Superior temporal gyrus (tissue), 1 donor: ENCODE data around the gene NUP62.
"Not testable (repeated sequence)": the region's sequence is repeated elsewhere in the genome, so short reads cannot be mapped to it uniquely, and the experiment has no call there.

Experiments
- DNase-seq: peaks from one replicate; pipeline ENCODE4 v3.0.0-alpha.2; 2016; ENCODE audit errors: extremely low spot score

Gene NUP62

DNA sequence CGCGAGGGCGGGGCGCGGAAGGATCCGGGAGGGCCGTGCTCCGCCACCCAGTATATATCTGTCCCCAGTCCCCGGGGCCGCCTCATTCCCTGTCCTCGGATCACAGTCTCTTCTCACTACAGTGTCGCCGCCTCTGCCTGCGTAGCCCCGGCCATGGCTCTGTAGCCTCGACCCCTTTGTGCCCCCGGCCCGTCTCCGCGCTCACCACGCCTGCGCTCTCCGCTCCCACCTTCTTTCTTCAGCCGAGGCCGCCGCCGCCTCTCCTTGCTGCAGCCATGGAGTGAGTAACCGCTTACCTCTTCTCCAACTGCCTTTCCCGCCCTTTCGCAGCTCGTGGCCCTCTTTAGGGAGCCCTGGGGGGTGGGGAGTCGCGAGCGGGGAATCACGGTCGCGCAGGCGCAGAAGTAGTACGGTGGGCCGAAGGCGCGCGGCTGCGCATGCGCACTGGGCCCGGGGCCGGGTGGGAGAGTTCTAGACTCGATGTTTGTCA is at the start of gene NUP62, which contains the start of gene ATF5:
TSS of gene NUP62 (minus strand) at position 384 of the 490 bp plus-strand sequence. CDS start 19,697 bp downstream, outside the sequence.
TSS of gene ATF5 (plus strand) at position 85 of the 490 bp plus-strand sequence. CDS start 1,646 bp downstream, outside the sequence.
- no peak for DNase-seq

DNA sequence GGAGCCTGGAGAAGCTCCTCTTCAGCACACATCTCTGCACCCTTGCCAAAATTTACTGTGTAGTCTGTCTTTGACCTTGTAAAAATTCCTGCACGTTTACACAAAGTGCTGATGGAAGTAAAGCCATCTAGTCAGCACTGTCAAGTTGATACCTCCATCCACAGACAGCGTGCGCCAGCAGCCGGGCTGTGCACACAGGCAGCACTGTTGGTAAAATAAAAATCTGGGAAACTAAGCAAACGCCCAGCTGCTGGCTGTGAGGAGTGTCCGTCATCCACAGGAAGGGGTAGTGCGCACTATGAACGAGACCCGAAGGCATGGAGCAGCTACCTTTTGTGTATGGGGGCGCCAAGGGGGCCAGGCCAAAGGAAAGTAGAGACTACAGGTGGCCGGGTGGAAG is 49.0 kb upstream of the NUP62 start:
- no peak for DNase-seq

DNA sequence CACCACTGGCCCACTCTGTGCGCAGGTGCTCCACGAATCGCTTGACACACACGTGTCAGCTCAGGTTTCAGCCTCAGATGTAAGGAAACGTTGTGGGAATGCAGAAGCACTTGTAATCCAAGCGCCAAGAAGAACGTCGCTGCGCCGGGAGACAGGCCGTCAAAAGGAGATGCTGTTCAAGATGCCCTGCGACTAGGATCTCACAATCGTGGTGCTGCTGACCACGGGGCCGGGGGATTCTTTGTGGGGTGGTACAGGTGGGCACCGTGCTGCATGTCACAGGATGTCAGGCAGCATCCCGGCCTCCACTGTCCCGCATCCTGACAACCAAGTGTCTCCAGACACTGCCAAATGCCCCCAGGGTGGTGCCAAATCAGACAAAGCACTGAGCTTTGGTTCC is 48.6 kb upstream of the NUP62 start:
- no peak for DNase-seq

DNA sequence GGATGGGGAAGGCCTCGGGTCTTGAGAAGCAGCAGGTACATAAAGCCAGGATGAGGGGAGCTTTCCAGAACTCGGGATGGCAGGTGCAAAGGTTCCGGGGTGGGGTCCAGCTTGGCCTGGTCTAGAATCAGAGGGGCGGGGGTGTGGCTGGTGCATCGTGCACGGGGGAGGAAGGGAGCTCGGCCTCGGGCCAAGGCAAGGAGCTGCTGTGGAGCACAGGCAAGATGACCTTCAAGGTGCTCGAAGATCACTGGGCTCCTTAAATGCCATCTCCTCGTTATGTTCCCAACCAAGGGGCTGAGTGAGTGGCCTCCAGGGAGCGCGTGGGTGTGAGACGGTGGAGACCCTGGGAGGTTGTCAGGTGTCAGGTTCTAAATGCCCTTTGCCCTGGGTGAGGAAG is 47.8 kb upstream of the NUP62 start:
- no peak for DNase-seq

- DNase-seq, result no peak
These were observed 47.2 kb upstream of the NUP62 start for GRCh38 chr19:49976496-49976895.

DNA sequence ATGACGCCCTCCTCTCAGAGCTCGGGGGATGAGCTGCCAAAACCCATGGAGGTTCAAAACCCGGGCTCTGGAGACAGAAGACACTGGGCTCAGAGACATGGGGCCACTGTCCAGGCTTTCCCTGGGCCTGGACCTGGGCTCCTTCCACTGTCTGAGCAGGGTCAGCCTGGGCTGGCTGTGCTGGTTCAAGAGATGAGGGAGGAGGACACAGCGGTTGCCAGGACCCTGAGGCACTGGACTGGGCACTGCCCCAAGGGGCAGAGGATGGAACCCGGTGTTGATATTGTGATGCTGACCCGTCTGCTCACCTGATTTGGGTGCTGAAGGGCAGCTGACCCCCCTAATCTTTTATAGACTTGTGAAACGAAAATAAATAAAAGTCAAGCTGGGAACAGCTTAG is 45.7 kb upstream of the NUP62 start:
- DNase-seq, result no peak

DNA sequence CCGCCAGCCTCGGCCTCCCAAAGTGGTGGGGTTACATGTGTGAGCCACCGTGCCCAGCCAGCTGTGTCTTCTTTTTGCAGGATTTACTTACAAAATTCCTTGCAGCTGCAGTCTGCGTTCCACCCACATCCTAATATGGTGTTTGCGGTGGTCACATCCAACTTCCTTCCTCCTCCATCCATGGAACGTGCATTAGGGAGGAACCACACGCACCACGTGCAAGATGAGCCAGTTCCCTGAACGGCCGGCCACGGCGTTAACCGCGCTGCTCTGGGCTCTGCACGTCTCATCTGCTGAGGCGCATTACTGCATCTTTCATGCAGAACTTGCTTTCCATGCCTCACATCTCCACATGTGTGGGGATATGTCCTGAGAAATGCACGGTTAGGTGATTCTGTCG is 44.7 kb upstream of the NUP62 start:
- no peak for DNase-seq

DNA sequence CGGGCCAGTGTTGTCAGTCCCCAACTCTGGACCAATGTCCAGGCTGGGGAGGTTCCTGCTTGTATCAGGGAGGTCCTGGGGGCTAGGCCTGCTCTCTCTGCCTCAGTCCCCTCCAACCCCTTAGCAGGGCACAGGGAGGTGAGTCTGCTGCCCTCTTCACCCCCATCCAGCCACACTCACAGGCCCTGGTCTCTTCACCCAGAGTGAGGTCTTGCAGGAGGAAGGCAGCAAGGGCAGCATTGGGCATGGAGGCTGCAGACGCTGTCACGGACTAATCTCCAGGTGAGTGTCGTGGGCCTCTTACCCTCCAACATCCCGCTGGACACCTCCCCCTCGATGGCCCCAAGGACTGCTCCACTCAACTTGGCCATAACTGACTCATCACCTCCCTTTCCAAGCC is 43.5 kb upstream of the NUP62 start:
- no peak for DNase-seq

DNA sequence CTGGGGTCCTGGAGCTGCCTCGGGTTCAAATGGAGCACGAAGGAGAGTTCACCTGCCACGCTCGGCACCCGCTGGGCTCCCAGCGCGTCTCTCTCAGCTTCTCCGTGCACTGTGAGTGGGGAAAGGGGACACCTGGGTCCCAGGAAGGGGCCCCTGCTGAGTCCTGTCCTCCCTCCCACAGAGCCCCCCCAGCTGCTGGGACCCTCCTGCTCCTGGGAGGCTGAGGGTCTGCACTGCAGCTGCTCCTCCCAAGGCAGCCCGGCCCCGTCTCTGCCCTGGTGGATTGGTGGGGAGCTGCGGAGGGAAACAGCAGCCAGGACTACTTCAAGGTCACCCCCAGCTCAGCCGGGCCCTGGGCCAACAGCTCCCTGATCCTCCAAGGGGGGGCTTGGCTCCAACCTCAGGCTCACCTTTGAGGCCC is 42.7 kb upstream of the NUP62 start:
- no peak for DNase-seq

- DNase-seq, result not testable (repeated sequence)
These were observed 40.1 kb upstream of the NUP62 start for GRCh38 chr19:49969355-49969754.

- no peak for DNase-seq
These were observed 39.1 kb upstream of the NUP62 start for GRCh38 chr19:49968279-49968922.

DNA sequence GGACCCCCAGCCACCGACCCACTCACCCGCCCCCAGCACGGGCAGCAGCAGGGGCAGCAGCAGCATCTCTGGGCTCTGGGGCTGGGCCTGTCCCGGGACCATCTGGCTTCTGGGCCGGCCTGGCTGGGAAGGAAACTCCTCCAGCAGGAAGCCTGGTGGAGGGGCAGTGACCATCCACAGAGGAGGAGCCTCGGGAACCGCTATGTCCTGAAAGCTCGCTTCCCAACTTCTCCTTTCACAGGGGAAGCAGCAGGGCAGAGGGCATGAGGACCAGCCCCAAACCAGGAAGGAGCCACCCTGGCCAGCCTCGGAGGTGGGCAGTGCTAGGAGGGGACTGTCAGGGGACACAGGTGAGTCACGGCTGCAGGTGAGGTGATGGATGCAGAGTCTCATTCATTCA is 31.7 kb upstream of the NUP62 start, which contains the start of gene SIGLEC11:
TSS of gene SIGLEC11 (minus strand) at position 193 of the 400 bp plus-strand sequence. CDS start at position 102, 91 bp downstream.
- not testable (repeated sequence) for DNase-seq

GRCh38 chr19:49959892-49960291 is 30.6 kb upstream of the NUP62 start:
- not testable (repeated sequence) for DNase-seq

- not testable (repeated sequence) for DNase-seq
These were observed 29.3 kb upstream of the NUP62 start for GRCh38 chr19:49958596-49958995.

DNA sequence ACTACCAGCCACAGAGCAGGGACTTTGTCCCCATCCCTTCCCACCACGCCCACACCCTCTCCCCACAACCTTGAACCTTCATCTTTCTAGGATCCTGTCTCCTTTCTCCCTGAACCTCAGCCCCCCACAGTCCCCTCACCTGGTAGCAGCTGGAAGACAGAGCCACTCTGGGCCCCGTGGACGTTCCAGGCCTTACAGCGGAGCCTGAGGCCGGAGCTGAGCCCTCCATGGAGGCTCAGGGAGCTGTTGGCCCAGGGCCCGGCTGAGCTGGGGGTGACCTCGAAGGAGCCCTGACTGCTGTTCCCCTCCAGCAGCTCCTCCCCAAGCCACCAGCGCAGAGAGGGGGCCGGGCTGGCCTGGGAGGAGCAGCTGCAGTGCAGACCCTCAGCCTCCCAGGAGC is 28.8 kb upstream of the NUP62 start:
- DNase-seq, result not testable (repeated sequence)

DNA sequence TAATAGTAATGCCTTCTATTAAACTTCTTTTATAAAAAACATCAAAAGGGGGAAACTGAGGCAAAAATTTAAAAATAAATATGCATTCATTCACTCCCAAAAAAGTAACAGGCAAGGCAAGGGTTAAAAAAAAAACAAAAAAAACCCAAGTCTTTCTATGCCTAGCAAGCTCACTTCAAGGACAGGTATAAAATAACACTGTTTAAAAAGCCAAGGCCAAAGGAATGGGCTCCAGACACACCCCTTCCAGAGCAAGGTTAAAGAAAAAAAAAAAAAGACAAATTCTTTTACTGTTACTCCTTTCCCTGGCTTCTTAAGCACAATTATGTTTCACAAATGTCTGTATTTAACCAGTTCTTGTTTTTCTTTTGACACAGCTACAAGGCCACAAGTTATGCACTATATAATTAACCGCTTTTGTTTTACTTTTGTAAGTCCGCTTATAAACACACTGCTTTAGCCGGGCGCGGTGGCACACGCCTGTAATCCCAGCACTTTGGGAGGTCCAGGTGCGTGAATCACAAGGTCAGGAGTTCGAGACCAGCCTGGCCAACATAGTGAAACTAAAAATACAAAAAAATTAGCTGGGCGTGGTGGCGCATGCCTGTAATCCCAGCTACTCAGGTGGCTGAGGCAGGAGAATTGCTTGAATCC is 28.1 kb upstream of the NUP62 start:
- DNase-seq, result no peak

GRCh38 chr19:49956115-49956495 is 26.8 kb upstream of the NUP62 start:
- no peak for DNase-seq

- DNase-seq, result no peak
These were observed 25.6 kb upstream of the NUP62 start for GRCh38 chr19:49954933-49955332.

GRCh38 chr19:49954092-49954829 is 25.0 kb upstream of the NUP62 start:
- no peak for DNase-seq

- DNase-seq, result no peak
These were observed 24.1 kb upstream of the NUP62 start for GRCh38 chr19:49953416-49953815.

GRCh38 chr19:49952906-49953305 is 23.6 kb upstream of the NUP62 start:
- DNase-seq, result no peak

DNA sequence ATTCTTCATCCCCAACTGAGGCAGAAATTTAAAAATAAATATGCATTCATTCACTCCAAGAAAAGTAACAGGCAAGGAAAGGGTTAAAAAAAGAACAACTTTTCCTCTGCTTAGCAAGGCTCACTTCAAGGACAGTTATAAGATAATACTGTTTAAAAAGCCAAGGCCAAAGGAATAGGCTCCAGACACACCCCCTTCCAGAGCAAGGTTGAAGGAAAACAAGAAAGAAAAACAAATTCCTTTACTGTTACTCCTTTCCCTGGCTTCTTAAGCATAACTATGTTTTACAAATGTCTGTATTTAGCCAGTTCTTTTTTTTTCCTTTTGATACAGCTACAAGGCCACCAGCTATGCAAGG is 23.2 kb upstream of the NUP62 start:
- no peak for DNase-seq
